GM21717 (cell line): ENCODE measurements around the gene RAB37.
A peak's percentile ranks its signal among the peaks of the same experiment; 100 is the strongest.

Experiments used
- ATAC-seq: cut with Tn5 transposase; IDR thresholded peaks from one replicate; pipeline ENCODE4 v1.9.1; 2021; ENCODE audit warnings: mild to moderate bottlenecking, moderate library complexity; ENCODE audit not compliant: unreplicated experiment

RAB37 gene

DNA sequence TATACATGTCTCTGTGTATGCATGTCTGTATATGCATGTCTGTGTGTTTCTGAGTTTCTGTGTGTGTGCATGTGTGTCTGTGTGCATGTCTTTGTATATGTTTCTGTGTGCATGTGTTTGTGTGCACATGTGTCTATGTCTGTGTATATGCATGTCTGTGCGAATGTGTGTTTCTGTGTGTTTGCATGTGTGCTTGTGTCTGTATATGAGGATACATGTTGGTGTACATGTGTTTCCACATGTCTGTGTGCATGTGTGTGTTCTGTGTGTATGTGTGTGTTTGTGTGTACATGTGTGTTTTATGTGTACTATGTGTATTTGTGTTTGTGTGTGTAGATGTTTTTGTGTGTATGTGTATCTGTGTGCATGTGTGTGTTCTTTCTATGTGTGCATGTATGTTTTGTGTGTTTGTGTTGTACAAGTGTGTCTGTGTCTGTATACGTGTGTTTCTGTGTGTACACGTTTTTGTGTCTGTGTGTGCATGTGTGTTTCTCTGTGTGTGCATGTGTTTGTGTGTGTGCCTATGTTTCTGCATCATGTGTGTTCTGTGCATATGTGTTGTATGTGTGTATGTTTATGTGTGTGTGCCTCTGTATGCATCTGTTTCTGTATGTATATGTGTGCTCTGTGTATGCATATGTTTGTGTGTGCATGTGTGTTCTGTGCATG, 8.9 kb upstream of the RAB37 start:
- no peak for ATAC-seq

DNA sequence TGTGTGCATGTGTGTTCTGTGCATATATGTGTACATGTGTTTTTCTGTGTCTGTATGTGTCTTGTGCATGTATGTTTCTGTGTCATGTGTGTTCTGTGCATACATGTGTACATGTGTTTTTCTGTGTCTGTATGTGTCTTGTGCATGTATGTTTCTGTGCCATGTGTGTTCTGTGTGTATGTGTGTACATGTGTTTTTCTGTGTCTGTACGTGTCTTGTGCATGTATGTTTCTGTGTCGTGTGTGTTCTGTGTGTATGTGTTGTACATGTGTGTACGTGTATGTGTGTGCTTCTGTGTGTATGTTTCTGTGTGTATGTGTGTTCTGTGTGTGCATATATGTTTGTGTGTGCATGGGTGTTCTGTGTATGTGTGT, 8.4 kb upstream of the RAB37 start:
- no peak for ATAC-seq

DNA sequence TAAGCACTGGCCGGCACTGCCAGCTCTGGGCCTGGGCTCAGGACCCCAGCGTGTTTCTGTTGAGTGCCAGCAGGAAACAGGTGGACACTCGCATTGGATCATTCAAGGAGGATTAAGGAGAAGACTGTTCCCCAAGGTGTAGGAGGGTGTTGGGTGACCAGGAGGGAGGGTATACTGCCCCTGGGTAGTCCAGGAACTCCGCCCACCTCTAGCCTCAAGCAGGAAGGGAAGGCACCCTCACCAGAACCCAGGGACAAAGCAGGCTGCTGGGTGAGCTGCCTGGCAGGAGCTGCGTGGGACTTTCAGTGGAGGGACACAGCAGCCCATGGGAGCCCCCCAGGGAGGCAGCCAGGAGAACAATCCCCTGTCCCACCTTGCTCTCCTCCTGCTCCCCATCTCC, 7.7 kb upstream of the RAB37 start:
- ATAC-seq: no peak

DNA sequence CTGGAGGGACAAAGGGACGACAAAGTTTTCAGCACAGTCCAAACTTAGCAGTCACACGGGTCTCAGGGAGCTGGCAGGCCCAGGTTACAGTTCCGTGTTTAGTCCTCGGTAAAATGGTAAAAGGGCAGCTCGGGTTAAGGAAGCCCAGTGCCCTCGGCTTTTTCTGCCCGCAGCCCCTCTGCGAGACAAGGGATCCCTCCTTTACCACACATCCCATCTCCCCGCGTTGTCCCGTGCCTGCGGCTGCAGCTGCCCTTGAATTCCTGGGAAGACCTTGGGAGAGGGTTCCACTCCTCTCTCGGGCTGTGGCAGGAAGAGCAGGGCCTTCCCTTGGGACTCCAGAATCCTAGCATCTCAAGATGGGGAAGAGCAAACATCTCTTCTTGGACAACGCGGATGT, 7.2 kb upstream of the RAB37 start:
- ATAC-seq: no peak

DNA sequence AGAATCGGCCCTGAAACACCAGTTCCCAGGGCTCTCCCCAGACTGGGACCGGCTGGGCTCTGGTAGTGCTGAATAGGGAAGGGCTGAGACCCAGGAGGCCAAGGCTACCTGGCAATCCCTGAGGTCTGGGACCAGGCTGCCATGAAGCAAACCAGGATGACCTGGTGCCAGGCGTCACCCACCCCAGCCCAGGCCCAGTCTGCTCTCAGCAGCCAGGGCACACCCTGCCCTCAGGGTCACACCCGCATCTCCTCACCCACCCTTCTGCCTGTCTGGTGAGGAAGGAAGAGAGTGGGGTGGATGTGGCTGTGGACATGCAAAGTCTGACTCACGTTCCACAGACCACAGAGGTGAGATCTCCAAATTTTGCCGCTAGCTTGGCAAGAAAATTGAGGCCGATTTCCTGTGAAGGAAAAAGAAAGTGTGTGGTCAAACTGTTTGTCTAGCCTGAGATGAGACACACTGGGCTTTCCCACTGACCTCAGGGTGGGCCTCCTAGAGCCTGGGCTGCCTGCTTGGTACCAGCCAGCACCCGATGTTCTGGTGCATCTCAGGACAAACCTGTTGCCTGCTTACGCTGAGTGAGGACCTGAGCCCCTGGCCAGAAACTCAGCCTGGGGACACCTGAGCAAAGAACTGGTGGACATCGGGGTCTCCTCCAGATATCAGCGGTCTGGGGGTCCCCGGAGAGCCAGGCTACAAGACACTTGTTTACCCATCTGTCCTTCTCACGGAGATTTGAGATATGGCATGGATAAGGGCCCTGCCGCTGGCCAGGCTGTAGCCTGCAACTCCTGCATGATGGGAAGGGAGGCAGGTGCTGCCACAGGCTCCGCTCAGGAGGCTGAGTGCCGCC, 6.3 kb upstream of the RAB37 start:
- ATAC-seq: no peak

DNA sequence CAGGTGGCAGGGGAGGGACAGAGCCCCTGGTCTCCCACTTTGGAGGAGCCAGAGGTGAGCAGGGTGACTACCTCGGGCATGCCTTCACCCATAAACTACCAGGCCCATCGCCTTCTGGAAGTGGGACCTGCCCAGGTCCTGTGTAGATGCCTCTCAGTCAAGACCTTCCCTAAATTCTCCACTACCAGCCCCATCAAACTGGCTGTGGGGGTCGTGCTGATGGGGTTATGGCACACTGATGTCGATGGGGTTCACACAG, 5.8 kb upstream of the RAB37 start:
- ATAC-seq: no peak

DNA sequence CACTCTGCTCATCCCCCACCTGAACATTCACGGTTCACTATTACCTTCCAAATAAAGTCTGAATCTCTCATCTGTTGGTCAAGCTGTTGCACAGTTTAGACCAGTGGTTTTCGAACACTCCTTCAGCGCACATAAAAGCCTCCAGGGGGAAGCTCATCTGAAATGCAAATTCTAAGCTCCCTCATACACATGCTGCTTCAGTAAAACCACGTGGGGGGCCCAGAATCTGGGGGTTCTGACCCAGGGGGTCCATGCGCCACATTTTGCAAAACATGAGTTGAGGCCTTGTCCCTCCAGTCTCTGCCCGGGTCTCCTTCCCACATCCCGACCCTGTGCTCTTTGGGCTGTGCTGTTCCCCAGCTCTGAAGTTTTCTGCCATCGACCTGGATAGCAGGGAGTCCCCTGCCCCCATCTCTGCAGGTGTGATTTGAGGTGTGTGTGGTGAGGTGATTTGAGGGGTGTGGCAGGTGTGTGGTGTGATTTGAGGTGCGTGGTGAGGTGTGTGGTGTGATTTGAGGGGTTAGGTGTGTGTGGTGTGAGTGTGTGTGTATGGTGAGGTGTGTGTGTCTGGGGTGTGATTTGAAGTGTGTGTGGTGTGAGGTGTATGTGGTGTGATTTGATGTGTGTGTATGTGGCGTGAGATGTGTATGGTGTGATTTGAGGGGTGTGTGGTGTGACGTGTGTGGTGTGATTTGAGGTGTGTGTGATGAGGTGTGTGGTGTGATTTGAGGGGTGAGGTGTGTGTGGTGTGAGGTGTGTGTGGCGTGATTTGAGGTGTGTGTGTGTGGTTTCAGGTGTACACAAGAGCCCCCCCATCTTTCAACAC, 4.8 kb upstream of the RAB37 start:
- no peak for ATAC-seq

DNA sequence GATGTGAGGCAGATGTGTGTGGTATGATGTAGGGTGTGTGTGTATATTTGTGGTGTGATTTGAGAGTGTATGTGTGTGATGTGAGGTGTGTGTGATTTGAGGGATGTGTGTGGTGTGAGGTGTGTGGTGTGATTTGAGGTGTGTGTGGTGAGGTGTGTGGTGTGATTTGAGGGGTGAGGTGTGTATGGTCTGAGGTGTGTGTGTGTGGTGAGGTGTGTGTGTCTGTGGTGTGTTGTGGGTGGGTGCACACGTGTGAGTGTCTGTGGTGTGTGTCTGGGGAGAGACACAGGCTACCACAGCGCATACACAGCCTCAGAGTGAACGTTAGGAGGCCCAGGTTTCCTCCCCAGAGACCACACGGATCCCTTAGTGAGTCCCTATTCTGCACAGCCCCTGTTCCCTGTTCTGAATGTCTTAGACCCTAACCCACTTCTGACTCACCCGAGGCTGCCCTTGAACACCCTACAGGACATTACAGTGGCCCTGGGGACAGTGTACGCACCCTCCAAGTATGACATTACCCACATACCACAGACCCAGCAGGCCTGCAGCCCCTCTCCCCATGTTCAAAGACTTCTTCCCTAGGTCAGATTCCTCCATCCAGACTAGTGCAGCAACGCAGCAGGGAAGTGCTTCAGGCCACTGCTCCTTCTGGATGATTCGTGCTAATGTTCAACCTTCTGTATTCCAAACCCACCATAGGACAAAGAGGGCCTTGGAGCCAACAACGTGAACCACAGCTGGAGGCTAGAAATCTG, 3.5 kb upstream of the RAB37 start:
- no peak for ATAC-seq

DNA sequence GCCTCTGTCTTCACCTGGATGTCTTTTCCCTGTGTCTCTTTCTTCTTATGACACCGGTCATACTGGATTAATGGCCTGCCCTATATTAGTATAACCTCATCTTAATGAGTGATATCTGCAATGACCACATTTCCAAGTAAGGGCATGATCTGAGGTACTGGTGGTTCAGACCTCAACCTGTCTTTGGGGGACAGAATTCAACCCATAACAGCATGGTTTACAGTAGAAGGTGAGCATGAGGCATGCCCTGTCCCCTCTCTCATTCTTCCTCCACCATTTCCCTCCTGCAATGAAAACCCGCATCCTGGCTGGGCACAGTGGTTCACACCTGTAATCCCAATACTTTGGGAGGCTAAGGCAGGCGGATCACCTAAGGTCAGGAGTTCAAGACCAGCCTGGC, 2.8 kb upstream of the RAB37 start:
- no peak for ATAC-seq

DNA sequence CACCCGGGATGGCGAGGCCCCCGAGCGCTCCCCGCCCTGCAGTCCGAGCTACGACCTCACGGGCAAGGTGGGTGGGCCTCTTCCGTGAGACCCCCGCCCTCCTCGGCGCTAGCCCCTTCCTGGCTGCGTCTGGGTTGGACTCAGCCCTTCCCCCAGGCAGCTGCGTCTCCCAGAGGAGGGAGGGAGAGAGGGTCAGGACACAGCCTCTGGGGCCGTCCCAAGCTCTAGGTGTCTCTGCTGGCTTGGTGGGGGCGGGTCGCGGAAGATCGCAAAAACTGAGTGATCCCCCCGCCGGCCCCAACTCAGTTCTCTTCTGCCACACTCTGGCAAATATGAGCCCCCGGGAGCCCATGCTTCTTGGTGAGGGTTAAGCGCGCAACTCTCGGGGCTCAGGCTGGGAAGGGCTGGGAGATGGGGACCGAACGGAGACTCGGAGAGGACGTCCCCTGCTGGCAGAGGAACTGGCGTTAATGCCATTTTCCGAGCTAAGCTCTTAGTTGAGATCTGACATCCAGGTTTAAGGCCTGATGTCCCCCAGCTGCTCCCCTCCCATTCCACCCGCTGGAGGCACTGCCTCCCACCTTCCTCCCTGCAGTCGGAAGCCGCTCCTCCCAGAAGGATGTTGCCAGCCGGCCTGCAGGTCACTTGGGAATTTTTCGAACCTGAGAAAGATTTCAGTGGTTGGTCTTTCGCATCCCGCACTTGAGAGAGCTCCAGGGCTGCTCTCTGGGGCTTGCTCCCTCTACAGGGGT, 419 bp downstream of the RAB37 start:
- no peak for ATAC-seq

DNA sequence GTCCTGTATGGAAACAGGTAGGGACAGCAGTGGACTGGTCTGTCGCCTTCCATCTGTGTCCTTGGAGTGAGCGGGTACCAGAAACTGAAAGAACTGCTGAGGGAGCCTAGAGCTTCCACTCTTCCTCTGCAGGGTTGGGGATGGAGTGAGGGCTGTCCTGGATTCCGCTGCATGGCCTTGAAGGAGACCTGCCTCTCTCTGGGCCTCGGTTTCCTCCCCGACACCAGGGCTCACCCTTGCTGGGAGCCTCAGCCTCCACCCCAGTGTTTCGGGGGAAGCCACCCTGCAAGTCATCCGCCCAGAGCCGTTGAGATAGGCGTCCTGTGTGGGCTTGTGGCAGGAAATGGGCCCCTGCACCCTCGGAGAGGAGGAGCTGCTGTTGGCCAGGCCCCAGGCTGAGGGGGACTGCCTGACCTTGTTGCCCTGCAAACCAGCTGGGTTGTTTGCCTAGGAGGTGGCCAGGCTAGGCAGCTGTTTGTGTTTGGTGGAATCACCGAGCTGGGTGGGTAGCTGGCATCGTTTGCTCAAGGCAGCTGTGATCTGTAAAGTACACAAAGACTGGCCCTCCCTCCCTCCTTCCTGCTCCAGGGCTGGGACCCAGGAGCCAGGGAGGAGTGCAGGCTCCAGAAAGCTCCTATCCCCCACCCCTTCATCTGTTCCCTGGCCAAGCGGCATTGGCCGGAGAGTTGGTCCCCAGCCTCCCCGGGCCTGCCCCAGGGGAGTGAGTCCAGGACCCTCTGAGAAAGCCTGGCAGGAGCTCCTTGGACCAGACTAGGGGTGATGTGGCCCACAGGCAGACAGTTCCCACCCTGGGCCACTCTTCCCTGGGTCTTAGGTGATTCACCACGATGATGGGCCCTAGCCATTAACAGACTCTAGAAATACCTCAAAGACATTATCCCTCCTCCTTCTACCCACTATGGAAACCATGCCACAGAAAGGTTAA, 1.3 kb downstream of the RAB37 start:
- peak; percentile 46 for ATAC-seq

DNA sequence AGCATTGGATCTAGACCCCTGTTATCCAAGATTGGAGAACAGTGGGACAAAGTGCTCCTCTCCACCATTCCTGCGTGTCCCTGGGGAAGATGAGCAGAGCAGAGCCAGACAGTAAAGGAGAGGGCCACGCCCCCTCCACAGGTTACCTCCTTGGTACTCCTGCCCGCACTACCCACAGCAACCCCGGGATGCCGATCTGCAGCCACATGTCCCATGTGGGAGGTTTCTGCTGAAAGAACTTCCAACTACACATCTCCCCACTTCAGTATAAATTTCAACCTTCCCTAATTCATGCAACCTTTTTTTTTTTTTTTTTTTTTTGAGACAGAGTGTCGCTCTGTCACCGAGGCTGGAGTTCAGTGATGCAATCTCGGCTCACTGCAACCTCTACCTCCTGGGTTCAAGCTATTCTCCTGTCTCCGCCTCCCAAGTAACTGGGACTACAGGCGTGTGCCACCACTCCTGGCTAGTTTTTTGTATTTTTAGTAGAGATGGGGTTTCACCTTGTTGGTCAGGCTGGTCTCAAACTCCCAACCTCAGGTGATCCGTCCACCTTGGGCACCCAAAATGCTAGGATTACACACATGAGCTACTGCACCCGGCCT, 2.3 kb downstream of the RAB37 start:
- ATAC-seq: no peak

DNA sequence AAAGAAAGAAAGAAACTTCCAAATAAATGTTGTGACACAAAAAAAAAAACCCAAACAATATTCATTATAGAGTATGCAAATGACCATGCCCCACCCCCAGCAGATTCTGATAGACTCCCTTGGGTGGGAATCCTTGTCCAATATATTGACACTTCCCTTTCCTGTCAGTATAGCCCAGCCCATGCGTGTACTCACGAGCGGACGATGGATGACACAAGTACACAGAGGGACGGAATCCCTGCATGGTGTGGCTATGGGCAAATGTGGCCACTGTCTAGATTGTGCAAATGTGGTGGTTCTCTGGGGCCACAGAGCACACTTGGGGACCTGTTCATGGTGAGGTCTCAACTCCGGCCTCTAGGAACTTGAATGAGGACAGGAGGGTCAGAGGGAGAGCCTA, 3.1 kb downstream of the RAB37 start:
- no peak for ATAC-seq

DNA sequence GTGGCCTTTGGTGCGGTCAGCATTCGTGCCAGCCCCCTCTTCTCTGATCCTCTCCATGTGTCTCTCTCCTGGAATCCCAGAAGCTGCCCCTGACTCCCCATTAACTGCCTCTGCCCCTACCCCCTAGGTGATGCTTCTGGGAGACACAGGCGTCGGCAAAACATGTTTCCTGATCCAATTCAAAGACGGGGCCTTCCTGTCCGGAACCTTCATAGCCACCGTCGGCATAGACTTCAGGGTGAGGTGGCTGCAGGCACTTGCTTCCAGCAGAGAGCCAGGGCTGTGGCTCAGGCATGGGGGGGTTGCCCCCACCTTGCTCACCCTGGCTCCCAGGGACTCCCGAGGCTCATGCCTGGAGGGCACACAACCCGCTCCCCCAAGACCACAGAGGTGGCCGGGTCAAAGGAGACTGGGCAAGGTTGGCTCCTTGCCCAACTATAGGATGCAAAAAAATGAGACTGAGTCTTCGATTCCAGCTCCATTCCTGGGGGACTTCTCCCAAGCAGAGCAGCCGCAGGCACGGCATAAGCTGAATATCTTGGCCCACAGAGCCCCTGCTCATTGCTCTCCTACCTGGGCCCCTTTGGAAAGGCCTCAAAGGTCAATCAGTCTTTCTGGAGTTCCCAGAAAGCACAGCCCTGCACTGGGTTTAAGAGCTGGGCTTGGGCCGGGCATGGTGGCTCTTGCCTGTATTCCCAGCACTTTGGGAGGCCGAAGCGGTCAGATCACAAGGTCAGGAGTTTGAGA, 3.8 kb downstream of the RAB37 start:
- ATAC-seq: no peak

DNA sequence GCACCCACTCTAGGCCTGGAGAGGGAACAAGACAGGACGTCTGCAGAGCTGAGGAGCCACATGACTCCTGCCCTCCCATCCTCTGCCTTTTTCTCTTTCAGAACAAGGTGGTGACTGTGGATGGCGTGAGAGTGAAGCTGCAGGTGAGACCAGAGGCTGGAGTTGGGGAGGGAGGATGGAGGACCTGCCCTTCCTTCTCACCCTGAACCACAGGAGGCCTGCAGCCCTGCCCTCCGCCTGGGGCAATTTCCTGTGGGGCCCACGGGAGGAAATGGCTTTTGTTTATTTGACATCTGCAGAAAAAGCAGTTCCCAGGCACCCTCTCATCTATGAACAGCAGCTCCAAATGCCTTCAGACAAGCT, 5.1 kb downstream of the RAB37 start:
- ATAC-seq: no peak

DNA sequence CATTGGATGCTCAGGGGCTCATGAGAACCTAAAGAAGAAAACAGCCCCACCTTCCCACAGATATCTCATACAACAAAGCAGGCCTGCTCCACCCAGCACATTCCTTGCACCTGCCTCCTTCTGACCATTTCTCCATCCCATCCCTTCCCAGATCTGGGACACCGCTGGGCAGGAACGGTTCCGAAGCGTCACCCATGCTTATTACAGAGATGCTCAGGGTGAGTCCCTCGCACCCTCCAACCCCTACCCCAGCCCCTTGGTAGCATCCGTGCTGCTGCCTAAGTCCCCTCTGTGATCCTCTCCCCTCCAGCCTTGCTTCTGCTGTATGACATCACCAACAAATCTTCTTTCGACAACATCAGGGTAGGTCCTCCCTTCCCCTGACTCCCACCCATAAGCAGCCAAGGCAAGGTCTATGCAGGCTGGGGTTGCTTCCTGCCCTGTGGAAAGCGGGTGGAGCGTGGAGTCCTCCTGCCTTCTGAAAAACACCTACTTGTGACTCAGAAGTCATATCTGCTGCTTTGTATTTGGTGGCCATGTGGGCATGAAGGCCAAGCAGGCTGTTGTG, 6.0 kb downstream of the RAB37 start:
- ATAC-seq: no peak

DNA sequence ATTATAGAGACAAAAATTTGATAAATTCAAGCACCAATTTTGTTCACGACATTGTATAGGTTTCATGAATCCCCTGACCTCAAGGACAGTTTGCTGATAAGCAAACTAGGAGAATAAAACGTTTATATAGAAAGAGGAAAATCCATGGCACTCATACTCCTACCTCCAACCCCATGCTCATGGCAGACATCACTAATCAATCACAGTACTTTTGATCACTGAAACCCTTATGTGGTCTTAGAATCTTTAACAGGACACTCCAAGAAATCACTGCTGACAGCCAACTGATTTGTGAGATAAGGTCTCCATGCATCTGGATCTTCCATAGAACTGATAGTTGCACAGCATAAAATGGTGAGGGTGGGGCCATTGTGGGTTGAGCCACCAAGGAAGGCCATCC, 6.7 kb downstream of the RAB37 start:
- no peak for ATAC-seq

DNA sequence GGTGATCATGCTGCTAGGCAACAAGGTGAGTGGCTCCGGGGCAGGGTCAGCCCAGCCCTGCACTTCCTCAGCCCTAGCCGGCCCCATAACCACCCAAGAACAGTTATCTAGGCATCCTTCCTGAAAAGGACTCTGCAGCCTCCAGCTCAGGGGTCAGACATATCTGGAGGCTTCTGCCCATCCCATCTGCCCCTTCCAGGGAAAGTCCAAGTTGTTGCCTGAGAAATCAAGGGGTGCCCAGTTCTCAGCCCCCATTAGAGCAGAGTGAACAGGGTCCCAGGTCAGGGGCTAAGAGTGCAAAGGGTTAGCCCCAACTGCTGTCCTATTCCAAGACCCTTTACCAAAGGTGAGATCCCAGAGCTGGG, 7.3 kb downstream of the RAB37 start:
- no peak for ATAC-seq
